H1 (cell line): ENCODE measurements around the gene CFAP54. TPM values are rescaled to one million over a fixed set of nuclear protein-coding genes. Genes with fewer than 3 reads are reported as not detected.

Experiments used
- ATF3 ChIP-seq: IDR thresholded peaks from 2 replicates; pipeline ENCODE4 v1.6.1; 2011; ENCODE audit warnings: low read depth, mild to moderate bottlenecking, low read length; ENCODE audit not compliant: insufficient read depth
- BACH1 ChIP-seq: IDR thresholded peaks from 2 replicates; pipeline ENCODE4 v1.6.1; 2012; ENCODE audit warnings: low read length, improper control_type of control experiment
- BRCA1 ChIP-seq: IDR thresholded peaks from 2 replicates; pipeline ENCODE4 v1.6.1; 2012; ENCODE audit warnings: low read depth, low read length, improper control_type of control experiment
- CTBP2 ChIP-seq: IDR thresholded peaks from 2 replicates; pipeline ENCODE4 v1.7.0; 2011; ENCODE audit warnings: borderline replicate concordance, mild to moderate bottlenecking, moderate library complexity, mixed read lengths, low read length; ENCODE audit not compliant: insufficient read depth, insufficient read length
- KDM4A ChIP-seq: IDR thresholded peaks from one replicate; pipeline ENCODE4 v1.7.1; 2012; ENCODE audit warnings: low read depth, mild to moderate bottlenecking, moderate library complexity, low read length, inconsistent platforms; ENCODE audit not compliant: severe bottlenecking
- MAX ChIP-seq: IDR thresholded peaks from 2 replicates; pipeline ENCODE4 v1.6.1; 2012; ENCODE audit warnings: inconsistent platforms
- PHF8 ChIP-seq: fragments of 200-600 bp; sonication (generic); conservative IDR thresholded peaks from 2 replicates; pipeline ENCODE4 v1.7.1; 2012; ENCODE audit warnings: low read depth, mild to moderate bottlenecking, inconsistent platforms, low read length, moderate library complexity
- POU5F1 ChIP-seq: IDR thresholded peaks from 2 replicates; pipeline ENCODE4 v1.6.1; 2011; ENCODE audit warnings: low read depth, mild to moderate bottlenecking, low read length, moderate library complexity
- RAD21 ChIP-seq, 2 experiments: IDR thresholded peaks in 1 of 2; conservative IDR thresholded peaks in 1 of 2; 2 replicates each; pipeline ENCODE4 v1.6.1; 2011; ENCODE audit warnings: low read depth in 2 of 2, low read length in 2 of 2, improper control_type of control experiment in 1 of 2, inconsistent platforms in 1 of 2, mild to moderate bottlenecking in 1 of 2, moderate library complexity in 1 of 2
- SAP30 ChIP-seq: fragments of 300-600 bp; sonication (generic); IDR thresholded peaks from 2 replicates; pipeline ENCODE4 v1.7.1; 2012; ENCODE audit warnings: low read length, moderate library complexity, mild to moderate bottlenecking, inconsistent platforms; ENCODE audit not compliant: insufficient read depth, insufficient replicate concordance
- SIRT6 ChIP-seq: IDR thresholded peaks from one replicate; pipeline ENCODE4 v1.7.1; 2012; ENCODE audit warnings: low read length, inconsistent platforms
- SP4 ChIP-seq: IDR thresholded peaks from 2 replicates; pipeline ENCODE4 v1.6.1; 2012; ENCODE audit warnings: low read length, inconsistent platforms
- TBP ChIP-seq: IDR thresholded peaks from 2 replicates; pipeline ENCODE4 v1.6.1; 2011; ENCODE audit warnings: low read depth, low read length, improper control_type of control experiment
- YY1 ChIP-seq: IDR thresholded peaks from 2 replicates; pipeline ENCODE4 v1.6.1; 2011; ENCODE audit warnings: low read depth, mild to moderate bottlenecking, low read length
- polyA plus RNA-seq, 7 experiments: library from polyadenylated mRNA; depleted of rRNA in 3 of 7; stranded (reverse) in 5 of 7; unstranded in 2 of 7; fragments of >200 nt in 5 of 7; fragments of 200-250 nt in 2 of 7; gene quantifications; 1 replicate in 5 of 7; 2 replicates in 1 of 7; 4 replicates in 1 of 7; pipeline versions ENCODE4 v1.2.1 to v1.2.3, GENCODE V29; 2011 to 2013; ENCODE audit warnings: missing spikeins in 2 of 7, mixed read lengths in 2 of 7
- total RNA-seq: library from RNA; stranded (reverse); fragmentation: NEBNext Ultra II Directional; extraction: Animal tissue kit (Norgen Biotek cat#: 25700); gene quantifications from 2 replicates; pipeline ENCODE4 v1.2.1, GENCODE V29; 2021

Gene CFAP54
- total and polyA plus RNA-seq, 2 of the 8 experiments (the other 6 are each of a cell fraction or from before 2014, with no cell fraction given): 0.17 to 0.33 TPM

- TF ChIP-seq CTBP2: no peak
- peak; percentile 95 for TF ChIP-seq SAP30
- no peak for TF ChIP-seq BRCA1
- no peak for TF ChIP-seq POU5F1
- TF ChIP-seq YY1: peak; percentile 96
- TF ChIP-seq RAD21 (IDR thresholded peaks at IDR 0.05 in 1 of 2, conservative IDR thresholded peaks at IDR 0.05 in 1 of 2; ENCODE audit: low read depth in 2 of 2, low read length in 2 of 2): peak; percentile 54 to 71
- no peak for TF ChIP-seq TBP
- peak; percentile 76 for TF ChIP-seq MAX
- TF ChIP-seq KDM4A: peak; percentile 78
- TF ChIP-seq ATF3: 0 out of 2 replicates have a peak, but pooled peaks have one; percentile 20
- no peak for TF ChIP-seq SP4
- TF ChIP-seq PHF8: peak; percentile 53
- TF ChIP-seq BACH1: no peak
- no peak for TF ChIP-seq SIRT6
These were observed at the start of gene CFAP54 (continued) for GRCh38 chr12:96489392-96490056.
